T-cell (primary cell): ENCODE results near the gene UCK2. TPM values are rescaled to one million over a fixed set of nuclear protein-coding genes. Genes with fewer than 3 reads are reported as not detected.

Experiments
- ATAC-seq, 4 experiments: fragments of 200-7000 bp in 3 of 4; fragments of 150-1000 bp in 1 of 4; cut with Tn5 transposase; replicated peaks in 1 of 4; 1 replicate in 3 of 4; 2 replicates in 1 of 4; pipeline ENCODE4 v1.10.0; 2021; ENCODE audit warnings: moderate library complexity in 3 of 4, mild to moderate bottlenecking in 2 of 4, moderate number of reproducible peaks in 1 of 4
- CTCF ChIA-PET, 2 donors: fragments of 300-600 bp; sonication (Branson Sonifier 250); formaldehyde crosslinking; loops; one replicate each; lab custom pipeline; 2022; ENCODE audit warnings: antibody characterized with exemption in 2 of 2; lab: Charles Lee
- POLR2A ChIA-PET, 2 donors: fragments of 300-600 bp; sonication (Branson Sonifier 250); formaldehyde crosslinking; loops; one replicate each; lab custom pipeline; 2022; ENCODE audit warnings: antibody characterized with exemption in 2 of 2; lab: Charles Lee
- DNase-seq, 35 experiments: peaks; one replicate each; pipeline versions ENCODE4 v3.0.0 to v3.0.0-alpha.2; 2013 to 2023
- H3K27ac ChIP-seq: one replicate; pipeline ENCODE4 v1.5.1; 2013; ENCODE audit warnings: low read length
- H3K27me3 ChIP-seq, 2 experiments: replicated peaks in 1 of 2; 1 replicate in 1 of 2; 2 replicates in 1 of 2; pipeline versions ENCODE4 v1.6.1 to v1.7.0; 2013; ENCODE audit warnings: low read length in 1 of 2, mixed read lengths in 1 of 2; ENCODE audit not compliant: control insufficient read depth in 2 of 2, insufficient read depth in 2 of 2; ENCODE audit errors: extremely low read depth in 1 of 2
- H3K36me3 ChIP-seq, 2 donors: 1 replicate in 1 of 2; 2 replicates in 1 of 2; pipeline versions ENCODE4 v1.6.1 to v1.7.0; 2013; ENCODE audit warnings: low read length in 1 of 2; ENCODE audit not compliant: control insufficient read depth in 2 of 2, insufficient read depth in 1 of 2; ENCODE audit errors: extremely low read depth in 1 of 2
- H3K4me1 ChIP-seq, 2 experiments: 1 replicate in 1 of 2; 2 replicates in 1 of 2; pipeline versions ENCODE4 v1.6.1 to v1.7.0; 2013; ENCODE audit warnings: low read length in 2 of 2, mixed read lengths in 1 of 2; ENCODE audit not compliant: insufficient read depth in 2 of 2, control insufficient read depth in 1 of 2; ENCODE audit errors: extremely low read depth in 1 of 2
- H3K4me3 ChIP-seq, 2 donors: 1 replicate in 1 of 2; 2 replicates in 1 of 2; pipeline versions ENCODE4 v1.5.1 to v1.7.0; 2013; ENCODE audit warnings: mild to moderate bottlenecking in 2 of 2, low read length in 1 of 2, moderate library complexity in 1 of 2; ENCODE audit not compliant: control insufficient read depth in 1 of 2; ENCODE audit errors: extremely low read depth in 1 of 2
- H3K9me3 ChIP-seq: 2 replicates; pipeline ENCODE4 v1.7.0; 2013
- H3K27ac Mint-ChIP-seq, 2 donors: one replicate each; pipeline ENCODE4 v1.8.0; 2020 to 2021; ENCODE audit warnings: mild to moderate bottlenecking in 2 of 2, mixed read lengths in 2 of 2
- H3K27me3 Mint-ChIP-seq, 2 donors: one replicate each; pipeline ENCODE4 v1.8.0; 2021 to 2022; ENCODE audit warnings: mixed read lengths in 2 of 2
- H3K36me3 Mint-ChIP-seq: one replicate; pipeline ENCODE4 v1.8.0; 2021; ENCODE audit warnings: mixed read lengths
- H3K4me1 Mint-ChIP-seq, 3 donors: one replicate each; pipeline ENCODE4 v1.8.0; 2020 to 2022; ENCODE audit warnings: mixed read lengths in 3 of 3, mild to moderate bottlenecking in 1 of 3
- H3K4me3 Mint-ChIP-seq, 3 donors: one replicate each; pipeline ENCODE4 v1.8.0; 2020 to 2022; ENCODE audit warnings: mild to moderate bottlenecking in 3 of 3, mixed read lengths in 3 of 3, moderate library complexity in 3 of 3
- H3K9me3 Mint-ChIP-seq, 3 donors: one replicate each; pipeline ENCODE4 v1.8.0; 2020 to 2022; ENCODE audit warnings: mixed read lengths in 3 of 3
- WGBS: methylation state at CpG from one replicate; pipeline ENCODE4 v1.1.5; 2013; ENCODE audit warnings: missing lambda C conversion rate; ENCODE audit not compliant: insufficient coverage; 5-methylcytosine and 5-hydroxymethylcytosine counted together
- total RNA-seq, 35 experiments: library from RNA in 6 of 35; stranded (reverse) in 6 of 35; fragments of 120-200 nt in 1 of 35; gene quantifications; one replicate each; pipeline versions ENCODE4 v1.2.1 to v1.2.4 and lab custom pipeline; 2013 to 2026

The UCK2 gene
- total RNA-seq, 5 donors from 2014 or later (not counting 1 experiment from before 2014, with no cell fraction given) = 2.8 to 9.0 (median 6.9) TPM

DNA sequence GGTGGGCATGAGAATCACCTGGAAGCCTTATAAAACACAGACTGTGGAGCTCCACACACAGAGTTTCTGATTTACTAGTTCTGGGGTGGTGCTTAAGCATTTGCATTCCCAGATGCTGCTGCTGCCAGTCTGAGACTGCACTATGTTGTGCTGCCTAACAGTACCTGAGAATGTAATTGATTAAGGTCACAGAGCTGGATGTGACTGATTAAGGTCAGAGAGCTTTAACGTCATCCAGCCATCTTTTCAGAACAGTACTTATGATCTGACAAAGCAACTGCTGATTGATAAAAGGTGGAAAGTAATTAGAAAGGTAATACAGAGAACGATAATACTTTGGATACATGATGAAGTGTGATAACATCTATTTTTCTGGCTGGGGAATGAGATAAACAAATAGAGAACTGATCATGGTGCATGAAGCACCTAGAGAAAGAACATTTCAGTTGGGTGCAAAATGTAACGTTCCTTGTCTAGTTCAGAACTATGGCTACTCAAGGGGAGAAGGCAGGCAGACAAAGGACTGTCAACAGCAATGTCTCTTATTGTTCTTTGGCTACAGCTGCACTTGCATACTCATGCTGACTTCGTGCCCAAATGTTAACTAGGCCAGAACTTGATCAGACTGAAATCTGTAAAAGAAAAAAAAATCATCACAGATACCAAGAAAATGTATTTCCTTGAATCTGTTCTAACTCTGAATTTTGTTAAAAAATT is 3.7 kb upstream of the UCK2 start:
- ChIA-PET POLR2A (interaction anchor here in 1 of 2 donors (0.7 kb wide), 1 partner anchor 33 kb away, joined by 3 read pairs; no protein-coding TSS in a partner anchor), CTCF (interaction anchor here in 1 of 2 donors (0.6 kb wide), 1 partner anchor 656 kb away, joined by 4 read pairs; no protein-coding TSS in a partner anchor)
- Histone ChIP-seq H3K27ac (no peak overlapping the region), H3K4me1 (peaks cover 2 to 8% of the 10 kb centered on the region in 2 experiments), H3K36me3 (no peaks in the 10 kb centered on the region), H3K27me3 (no peaks in the 10 kb centered on the region), H3K9me3 (no peaks in the 10 kb centered on the region), H3K4me3 (no peak overlapping the region)
- H3K9me3 Mint-ChIP-seq = no peaks in the 10 kb centered on the region
- H3K4me1 Mint-ChIP-seq = peaks cover 4 to 12% (median 11%) of the 10 kb centered on the region in 3 donors
- no peak overlapping the region for H3K27ac Mint-ChIP-seq
- H3K4me3 Mint-ChIP-seq = no peak overlapping the region
- H3K36me3 Mint-ChIP-seq = no peaks in the 10 kb centered on the region
- 77% methylated on average over 2 of the region's 4 CpGs for WGBS
- ATAC-seq (no peak), DNase-seq (no peak)
- peaks cover 2 to 5% of the 10 kb centered on the region in 2 donors for H3K27me3 Mint-ChIP-seq

DNA sequence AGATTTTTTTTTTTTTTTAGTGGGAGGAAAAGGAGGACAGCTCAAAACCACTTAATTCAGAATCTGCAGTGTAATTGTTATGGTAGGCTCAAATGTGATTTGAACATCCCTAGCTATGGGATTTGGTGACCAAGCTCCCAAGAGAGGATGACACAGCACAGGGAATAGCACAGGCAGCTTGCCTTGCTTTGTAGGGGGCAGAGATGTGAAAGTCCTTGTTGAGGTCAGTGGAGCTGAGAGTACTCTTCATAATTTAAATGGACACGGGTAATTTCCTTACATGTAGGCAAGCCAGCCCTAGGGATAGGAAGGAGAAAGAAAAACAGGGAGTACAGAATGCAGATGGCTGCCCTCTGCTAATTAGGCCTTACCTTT is 3.2 kb upstream of the UCK2 start:
- Histone ChIP-seq H3K4me3 (no peak overlapping the region), H3K36me3 (no peaks in the 10 kb centered on the region), H3K27ac (no peak overlapping the region), H3K9me3 (no peaks in the 10 kb centered on the region), H3K4me1 (peaks cover 2 to 11% of the 10 kb centered on the region in 2 experiments), H3K27me3 (no peaks in the 10 kb centered on the region)
- no peak overlapping the region for H3K4me3 Mint-ChIP-seq
- ChIA-PET CTCF (no interaction called here), POLR2A (no interaction called here)
- DNase-seq (no peak), ATAC-seq (no peak)
- H3K36me3 Mint-ChIP-seq = no peaks in the 10 kb centered on the region
- peaks cover 2 to 5% of the 10 kb centered on the region in 2 donors for H3K27me3 Mint-ChIP-seq
- H3K9me3 Mint-ChIP-seq = no peaks in the 10 kb centered on the region
- no CpG with 5 or more reads among the region's 1 CpG for WGBS
- peaks cover 10 to 17% (median 17%) of the 10 kb centered on the region in 3 donors for H3K4me1 Mint-ChIP-seq
- no peak overlapping the region for H3K27ac Mint-ChIP-seq

DNA sequence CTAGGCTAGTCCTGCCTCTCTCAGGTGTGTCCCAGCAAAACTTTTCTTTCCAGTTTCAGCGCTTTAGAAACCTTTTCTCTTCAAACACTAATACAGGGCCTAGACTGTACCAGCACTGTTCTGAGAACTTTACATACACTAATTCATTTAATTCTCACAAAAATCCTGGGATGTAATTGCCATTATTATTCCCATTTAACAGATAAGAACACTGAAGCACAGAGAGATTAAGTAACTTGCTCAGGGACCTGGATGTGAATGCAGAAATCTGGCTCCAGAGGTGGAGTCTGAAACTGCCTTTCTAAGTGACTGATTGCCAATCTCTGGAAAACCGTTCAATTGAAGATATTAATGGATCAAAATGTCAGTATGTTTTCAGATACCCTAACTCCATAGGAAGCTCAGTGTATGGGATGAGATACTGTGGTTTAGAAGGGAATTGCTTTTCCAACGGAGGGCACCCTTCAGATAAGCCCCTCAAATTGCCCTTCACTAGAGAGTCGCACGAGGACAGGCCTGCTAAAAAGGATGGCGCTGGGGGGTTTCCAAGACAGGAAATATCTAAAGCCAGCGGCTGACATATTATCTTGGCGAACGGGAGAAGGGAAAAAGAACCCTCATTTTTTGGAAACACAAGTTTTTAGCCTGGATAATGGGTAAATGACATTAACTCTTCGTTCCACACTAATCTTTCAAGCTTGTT is 698 bp upstream of the UCK2 start:
- H3K27ac ChIP-seq = no peak overlapping the region
- peaks cover 13 to 20% (median 20%) of the 10 kb centered on the region in 3 donors for H3K4me1 Mint-ChIP-seq

DNA sequence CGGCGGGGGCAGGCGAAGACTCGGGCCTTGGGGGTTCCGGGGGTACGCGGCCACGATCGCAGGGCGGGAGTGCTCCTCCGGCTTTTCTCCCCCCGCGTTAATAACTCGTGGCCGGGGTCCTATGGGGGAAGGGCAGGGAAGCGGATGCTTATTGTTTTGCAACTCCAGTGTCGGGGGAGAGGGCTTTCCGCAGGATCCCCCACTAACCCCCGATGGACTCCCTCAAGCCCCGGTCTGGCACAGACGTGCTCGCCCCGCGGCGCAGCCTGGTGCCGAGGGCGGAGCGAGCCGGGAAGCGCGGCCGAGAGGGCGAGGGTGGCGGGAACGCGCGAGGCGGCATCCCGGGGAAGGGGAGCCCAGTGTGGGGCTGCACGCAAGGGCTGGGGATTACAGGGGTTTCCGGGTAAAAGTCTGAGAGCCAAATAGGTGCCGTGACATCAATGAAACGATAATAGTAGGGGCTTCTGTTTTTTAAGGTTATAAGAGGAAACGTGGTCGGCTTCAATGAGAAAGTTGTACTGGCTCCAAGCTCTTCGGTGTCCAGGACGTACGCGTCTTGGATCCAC is 772 bp downstream of the UCK2 start:
- Mint-ChIP-seq H3K27me3 (peaks cover 0 to 5% of the 10 kb centered on the region in 2 donors), H3K27ac (peak overlapping the region in 1 of 2 donors; percentile 83), H3K36me3 (no peaks in the 10 kb centered on the region), H3K4me3 (peak overlapping the region; percentile 86 to 89 (median 87)), H3K4me1 (peaks cover 13 to 21% (median 21%) of the 10 kb centered on the region in 3 donors), H3K9me3 (no peaks in the 10 kb centered on the region)
- ATAC-seq = peak; percentile 49 to 62 (median 58)
- DNase-seq = peak in 30 of 35 experiments; percentile 0 to 55 (median 16)
- no peaks in the 10 kb centered on the region for H3K36me3 ChIP-seq
- no peaks in the 10 kb centered on the region for H3K27me3 ChIP-seq
- H3K4me3 ChIP-seq = peak overlapping the region; percentile 69 to 78
- ChIA-PET POLR2A (no interaction called here), CTCF (interaction anchor here (0.7 kb wide), 3 partner anchors 9 to 54 kb away, joined by 3 to 4 read pairs (median 4); no protein-coding TSS in a partner anchor)
- H3K9me3 ChIP-seq = no peaks in the 10 kb centered on the region
- no peak overlapping the region for H3K27ac ChIP-seq
- under 1% methylated on average over 43 of the region's 49 CpGs for WGBS
- H3K4me1 ChIP-seq = peaks cover 2 to 11% of the 10 kb centered on the region in 2 experiments

More for the DNA sequence above, 698 bp upstream of the UCK2 start:
- Histone ChIP-seq H3K4me1 (peaks cover 2 to 11% of the 10 kb centered on the region in 2 experiments), H3K9me3 (no peaks in the 10 kb centered on the region), H3K27me3 (no peaks in the 10 kb centered on the region), H3K36me3 (no peaks in the 10 kb centered on the region), H3K4me3 (peak overlapping the region; percentile 69 to 78)
- peaks cover 2 to 5% of the 10 kb centered on the region in 2 donors for H3K27me3 Mint-ChIP-seq
- POLR2A ChIA-PET = no interaction called here
- ATAC-seq (no peak), DNase-seq (peak in 2 of 35 experiments; percentile 3 to 31)
- H3K36me3 Mint-ChIP-seq = no peaks in the 10 kb centered on the region
- WGBS = 87% methylated on average over 3 of the region's 10 CpGs
- H3K4me3 Mint-ChIP-seq = peak overlapping the region; percentile 78 to 89 (median 82)
- CTCF ChIA-PET = interaction anchor here in 1 of 2 donors (0.7 to 0.8 kb wide), 2 partner anchors 19 to 45 kb away, joined by 3 to 4 read pairs; no protein-coding TSS in a partner anchor
- H3K9me3 Mint-ChIP-seq = no peaks in the 10 kb centered on the region
- H3K27ac Mint-ChIP-seq = peak overlapping the region in 1 of 2 donors; percentile 44

DNA sequence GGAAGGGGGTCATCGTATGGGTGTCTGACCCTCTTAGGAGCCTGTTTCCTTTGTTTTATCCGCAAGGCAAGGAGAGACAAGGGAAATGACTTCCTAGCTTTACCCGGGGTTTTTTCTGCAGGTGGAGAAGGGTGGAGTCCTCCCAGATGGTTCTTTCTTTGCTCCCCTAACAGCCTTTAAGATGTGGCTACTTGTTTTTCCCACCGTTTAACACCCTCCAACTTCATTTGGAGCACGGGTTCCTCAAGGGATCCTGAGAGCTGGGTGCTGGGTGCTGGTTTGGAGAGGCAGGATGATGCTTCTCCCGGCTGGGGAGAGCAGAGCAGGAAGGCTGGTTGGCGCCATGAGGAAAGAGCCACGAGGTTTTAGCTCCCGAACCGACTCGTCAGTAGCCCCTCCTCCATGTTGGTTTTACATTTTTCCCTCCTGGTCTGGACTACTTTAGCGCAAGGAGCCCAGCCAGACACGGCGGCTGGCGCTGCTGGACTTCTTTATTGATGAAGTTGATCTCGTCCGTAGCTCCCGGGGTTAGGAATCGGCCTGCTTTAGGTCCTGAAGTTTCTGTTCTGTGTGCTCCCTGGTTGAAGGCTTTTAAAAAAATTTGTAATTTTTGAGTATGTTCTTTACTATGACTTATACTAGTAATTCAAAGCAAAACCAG is 1.4 kb downstream of the UCK2 start:
- Mint-ChIP-seq H3K4me1 (peaks cover 13 to 24% (median 23%) of the 10 kb centered on the region in 3 donors), H3K27ac (peak overlapping the region in 1 of 2 donors; percentile 83), H3K4me3 (peak overlapping the region; percentile 86 to 89 (median 87)), H3K27me3 (peaks cover 0 to 1% of the 10 kb centered on the region in 2 donors), H3K36me3 (no peaks in the 10 kb centered on the region), H3K9me3 (no peaks in the 10 kb centered on the region)
- Histone ChIP-seq H3K27ac (no peak overlapping the region), H3K4me3 (peak overlapping the region; percentile 69 to 78), H3K27me3 (no peaks in the 10 kb centered on the region), H3K36me3 (no peaks in the 10 kb centered on the region), H3K4me1 (peaks cover 2 to 11% of the 10 kb centered on the region in 2 experiments), H3K9me3 (no peaks in the 10 kb centered on the region)
- 0% methylated on average over 4 of the region's 19 CpGs for WGBS
- no peak for ATAC-seq
- DNase-seq = peak in 1 of 35 experiments; percentile 19
- POLR2A ChIA-PET = interaction anchor here in 1 of 2 donors (0.6 kb wide), 1 partner anchor 198 kb away, joined by 4 read pairs; no protein-coding TSS in a partner anchor
- CTCF ChIA-PET = interaction anchor here (0.7 to 1.9 kb wide), 5 partner anchors 10 to 230 kb away, joined by 3 to 6 read pairs (median 4); no protein-coding TSS in a partner anchor
